Pancreas (tissue), 10 donors: ENCODE measurements around the gene SPRED1. TPM values are rescaled to one million over a fixed set of nuclear protein-coding genes. Genes with fewer than 3 reads are reported as not detected.

Source experiments
- ATAC-seq, 4 donors: fragments of 200-7000 bp; cut with Tn5 transposase; one replicate each; pipeline versions ENCODE4 v1.8.0 to v1.9.1; 2020; ENCODE audit warnings: mild to moderate bottlenecking in 4 of 4, moderate library complexity in 4 of 4
- DNase-seq, 6 donors: peaks; one replicate each; pipeline ENCODE4 v3.0.0-alpha.2; 2020
- FAIRE-seq: peaks from 2 replicates; lab custom pipeline; 2012; peaks lifted over from hg19 to GRCh38; lab: Jason Lieb, UNC
- H3K27ac ChIP-seq, 4 donors: fragments of 200-600 bp; sonication (generic); 1 replicate in 3 of 4; 2 replicates in 1 of 4; pipeline versions ENCODE4 v1.5.0 to v1.8.0; 2020
- H3K27me3 ChIP-seq, 4 donors: fragments of 200-600 bp; one replicate each; pipeline ENCODE4 v1.8.0; 2021
- H3K36me3 ChIP-seq, 3 donors: fragments of 200-600 bp; sonication (generic) in 1 of 3; one replicate each; pipeline versions ENCODE4 v1.5.0 to v1.8.0; 2020 to 2021
- H3K4me1 ChIP-seq, 3 donors: fragments of 200-600 bp; one replicate each; pipeline ENCODE4 v1.8.0; 2021
- H3K4me3 ChIP-seq, 4 donors: fragments of 200-600 bp; sonication (generic) in 2 of 4; one replicate each; pipeline versions ENCODE4 v1.5.0 to v1.8.0; 2020 to 2021
- H3K9me3 ChIP-seq, 4 donors: fragments of 200-600 bp; one replicate each; pipeline ENCODE4 v1.8.0; 2021
- CTCF ChIP-seq, 4 donors: fragments of 200-600 bp; sonication (generic) in 3 of 4; IDR thresholded peaks; one replicate each; pipeline versions ENCODE4 v1.5.0 to v1.8.0; 2021; ENCODE audit warnings: antibody characterized with exemption in 4 of 4
- WGBS, 2 donors: extraction: QIAGEN DNeasy Blood & Tissue Kit; methylation state at CpG; one replicate each; pipeline ENCODE4 v1.1.7; 2013; 5-methylcytosine and 5-hydroxymethylcytosine counted together
- intact Hi-C, 3 donors: fragments of 100-400 bp; cut with DNase I; formaldehyde crosslinking; loops; one replicate each; pipeline versions ENCODE4 v1.11.1 to v1.14.2; 2022
- polyA plus RNA-seq, 2 donors: library from polyadenylated mRNA; stranded (reverse); fragments of 200-250 nt; gene quantifications; one replicate each; pipeline ENCODE4 v1.2.3, GENCODE V29; 2013
- total RNA-seq, 6 donors: library from RNA; stranded (reverse); fragmentation: NEBNext Ultra II Directional in 4 of 6; extraction: Animal tissue kit (Norgen Biotek cat#: 25700) in 4 of 6; gene quantifications; one replicate each; pipeline versions ENCODE4 v1.2.1 to v1.2.4, GENCODE V29; 2021 to 2023
- donor health status: healthy with polysubstance abuse.
- donor health status: DM: no; HTN: no; CAD: no; lungs with moderate emphysema.
- donor health status: DM: no; HTN: no; CAD: no.
- donor health status: control.
- donor health status: control.
- donor health status: Bipolar disorder and iron deficiency.
- donor health status: DM: yes; HTN: yes; CAD: no.
- donor health status: DM: no; HTN: no; CAD: no.
- donor health status: DM: no; HTN: no; CAD: no.
- donor health status: DM: yes; HTN: yes; CAD: no.

Gene SPRED1
- total and polyA plus RNA-seq, 8 donors = 2.5 to 19.2 (median 6.5) TPM

GRCh38 chr15:38254051-38254883 is 1.6 kb downstream of the SPRED1 start:
- intact Hi-C loops = no loop called here

GRCh38 chr15:38255690-38256089 is 3.1 kb downstream of the SPRED1 start:
- intact Hi-C loops = no loop called here
- WGBS, 2 donors = 58 to 68% methylated on average over 2 of the region's 2 CpGs
- no peak for TF ChIP-seq CTCF (IDR thresholded peaks at IDR 0.05)
- peaks cover 0 to 7% (median 5%) of the 10 kb centered on the region in 3 donors for H3K4me1 ChIP-seq
- ATAC-seq = no peak
- no peaks in the 10 kb centered on the region for H3K36me3 ChIP-seq
- H3K27ac ChIP-seq = no peak overlapping the region
- no peaks in the 10 kb centered on the region for H3K9me3 ChIP-seq
- DNase-seq = no peak
- FAIRE-seq = no peak
- H3K27me3 ChIP-seq = no peaks in the 10 kb centered on the region
- peak overlapping the region in 1 of 4 donors; percentile 95 for H3K4me3 ChIP-seq

More at GRCh38 chr15:38254051-38254883, 1.6 kb downstream of the SPRED1 start:
- Histone ChIP-seq H3K27ac (peak overlapping the region in 2 of 4 donors; percentile 94 to 99), H3K27me3 (no peaks in the 10 kb centered on the region), H3K9me3 (no peaks in the 10 kb centered on the region), H3K4me3 (peak overlapping the region; percentile 12 to 95 (median 89)), H3K4me1 (peaks cover 0 to 7% (median 5%) of the 10 kb centered on the region in 3 donors), H3K36me3 (no peaks in the 10 kb centered on the region)
- FAIRE-seq = no peak
- ATAC-seq = peak; percentile 16 to 44 (median 38)
- TF ChIP-seq CTCF (IDR thresholded peaks at IDR 0.05) = no peak
- 1% methylated on average over 15 of the region's 15 CpGs for WGBS, 2 donors
- peak in 3 of 6 donors; percentile 34 to 54 (median 50) for DNase-seq

- 19 to 28% methylated on average over 2 of the region's 2 CpGs for WGBS, 2 donors
- H3K27ac ChIP-seq = peak overlapping the region in 1 of 4 donors; percentile 8
- H3K27me3 ChIP-seq = no peaks in the 10 kb centered on the region
- DNase-seq (no peak), FAIRE-seq (no peak), ATAC-seq (no peak)
- TF ChIP-seq CTCF (IDR thresholded peaks at IDR 0.05) = no peak
- intact Hi-C loops = no loop called here
- H3K9me3 ChIP-seq = no peaks in the 10 kb centered on the region
- no peaks in the 10 kb centered on the region for H3K36me3 ChIP-seq
- H3K4me1 ChIP-seq = peaks cover 0 to 7% (median 5%) of the 10 kb centered on the region in 3 donors
- no peak overlapping the region for H3K4me3 ChIP-seq
These were observed 5.0 kb downstream of the SPRED1 start for GRCh38 chr15:38257676-38258075.

- no peak for TF ChIP-seq CTCF (IDR thresholded peaks at IDR 0.05)
- Histone ChIP-seq H3K27ac (no peak overlapping the region), H3K27me3 (no peaks in the 10 kb centered on the region), H3K36me3 (no peaks in the 10 kb centered on the region), H3K4me3 (no peak overlapping the region), H3K9me3 (no peaks in the 10 kb centered on the region), H3K4me1 (peaks cover 0 to 11% (median 5%) of the 10 kb centered on the region in 3 donors)
- DNase-seq (no peak), FAIRE-seq (no peak), ATAC-seq (no peak)
- 91 to 93% methylated on average over 2 of the region's 2 CpGs for WGBS, 2 donors
- intact Hi-C loops = no loop called here
These were observed 6.5 kb downstream of the SPRED1 start for GRCh38 chr15:38259134-38259533.

GRCh38 chr15:38260077-38260476 is 7.4 kb downstream of the SPRED1 start:
- ATAC-seq (no peak), DNase-seq (no peak), FAIRE-seq (no peak)
- Histone ChIP-seq H3K27ac (no peak overlapping the region), H3K4me1 (peaks cover 0 to 6% (median 1%) of the 10 kb centered on the region in 3 donors), H3K4me3 (no peak overlapping the region), H3K9me3 (no peaks in the 10 kb centered on the region), H3K36me3 (no peaks in the 10 kb centered on the region), H3K27me3 (no peaks in the 10 kb centered on the region)
- intact Hi-C loops = no loop called here
- no peak for TF ChIP-seq CTCF (IDR thresholded peaks at IDR 0.05)
- 78 to 82% methylated on average over 2 of the region's 2 CpGs for WGBS, 2 donors
